Measurements from ENCODE around the gene PARP2.
A peak's percentile ranks its signal among the peaks of the same experiment; 100 is the strongest.

PARP2 gene

DNA sequence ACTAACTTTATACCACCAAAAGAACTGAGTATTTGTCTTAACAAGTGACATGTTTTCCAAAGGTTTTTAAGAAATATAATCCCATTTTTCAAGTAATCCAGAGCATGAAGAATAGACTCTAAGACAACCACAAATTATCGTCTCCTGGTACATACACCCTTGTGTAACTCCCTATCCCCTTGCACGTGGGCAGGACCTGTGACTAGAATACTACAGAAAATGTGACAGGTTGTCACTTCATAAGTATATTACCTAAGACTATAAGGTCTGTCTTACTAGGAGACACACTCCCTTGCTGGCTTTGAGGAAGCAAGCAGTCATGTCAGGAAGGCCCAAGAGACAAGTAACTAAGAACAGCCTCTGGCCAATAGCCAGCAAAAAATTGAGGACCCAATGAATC, 29.4 kb upstream of the PARP2 start:
- H3K4me2 ChIP-seq (ENCODE audit: low read depth, low read length, poor library complexity, severe bottlenecking) = no peak overlapping the region
- peaks cover 59% of the 10 kb centered on the region; the same call in 1 of the 2 replicates for H3K36me3 ChIP-seq (ENCODE audit: insufficient read depth, low read length)
- H4K20me1 ChIP-seq (ENCODE audit: insufficient read depth, low read length, poor library complexity, severe bottlenecking) = no peaks in the 10 kb centered on the region
- no peak overlapping the region for H3K9ac ChIP-seq (ENCODE audit: low read depth, low read length, poor library complexity, severe bottlenecking)
- no peak for TF ChIP-seq EZH2phosphoT487 (IDR thresholded peaks at IDR 0.05; ENCODE audit: borderline replicate concordance)
- TF ChIP-seq, protein P1, sequence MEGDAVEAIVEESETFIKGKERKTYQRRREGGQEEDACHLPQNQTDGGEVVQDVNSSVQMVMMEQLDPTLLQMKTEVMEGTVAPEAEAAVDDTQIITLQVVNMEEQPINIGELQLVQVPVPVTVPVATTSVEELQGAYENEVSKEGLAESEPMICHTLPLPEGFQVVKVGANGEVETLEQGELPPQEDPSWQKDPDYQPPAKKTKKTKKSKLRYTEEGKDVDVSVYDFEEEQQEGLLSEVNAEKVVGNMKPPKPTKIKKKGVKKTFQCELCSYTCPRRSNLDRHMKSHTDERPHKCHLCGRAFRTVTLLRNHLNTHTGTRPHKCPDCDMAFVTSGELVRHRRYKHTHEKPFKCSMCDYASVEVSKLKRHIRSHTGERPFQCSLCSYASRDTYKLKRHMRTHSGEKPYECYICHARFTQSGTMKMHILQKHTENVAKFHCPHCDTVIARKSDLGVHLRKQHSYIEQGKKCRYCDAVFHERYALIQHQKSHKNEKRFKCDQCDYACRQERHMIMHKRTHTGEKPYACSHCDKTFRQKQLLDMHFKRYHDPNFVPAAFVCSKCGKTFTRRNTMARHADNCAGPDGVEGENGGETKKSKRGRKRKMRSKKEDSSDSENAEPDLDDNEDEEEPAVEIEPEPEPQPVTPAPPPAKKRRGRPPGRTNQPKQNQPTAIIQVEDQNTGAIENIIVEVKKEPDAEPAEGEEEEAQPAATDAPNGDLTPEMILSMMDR (conservative IDR thresholded peaks at IDR 0.05; ENCODE audit: low read length) = no peak
- no peaks in the 10 kb centered on the region for H3K9me2 ChIP-seq (replicated peaks; ENCODE audit: low read depth, low read length)
- no peak overlapping the region for H2AFZ ChIP-seq (ENCODE audit: low read length)
- no peak overlapping the region for H3K4me3 ChIP-seq (ENCODE audit: low read length, poor library complexity, severe bottlenecking)
- no peaks in the 10 kb centered on the region for H3K79me2 ChIP-seq (ENCODE audit: insufficient read depth, low read length)
- no peaks in the 10 kb centered on the region for H3K4me1 ChIP-seq (ENCODE audit: insufficient read depth, low read length, poor library complexity, severe bottlenecking)
- H3F3A ChIP-seq (ENCODE audit: low read depth) = no peaks in the 10 kb centered on the region
- H3K27me3 ChIP-seq (ENCODE audit: insufficient read depth, low read length, poor library complexity, severe bottlenecking) = no peaks in the 10 kb centered on the region
- H3K9me3 ChIP-seq (ENCODE audit: insufficient read depth, low read depth, low read length) = no peaks in the 10 kb centered on the region

DNA sequence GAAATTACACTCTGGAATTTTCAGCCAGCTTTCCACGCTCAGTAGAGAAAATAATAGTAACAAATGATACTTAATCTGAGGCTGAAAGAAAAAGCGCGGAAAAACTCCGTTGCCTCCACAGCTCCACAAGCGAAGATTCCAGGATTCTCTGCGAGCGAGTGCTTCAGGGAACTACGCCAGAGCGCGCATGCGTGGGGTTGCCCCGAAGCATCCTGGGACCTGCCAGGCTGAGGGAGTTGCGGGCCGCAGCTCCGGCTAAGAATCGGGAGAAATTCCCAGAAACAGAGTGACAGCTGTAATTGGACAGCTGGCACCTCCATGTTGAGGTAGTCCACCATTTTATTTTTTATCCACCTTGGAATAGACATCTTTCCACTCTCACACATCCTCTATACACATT, 25.7 kb upstream of the PARP2 start:
- Histone ChIP-seq H3K79me2 (ENCODE audit: insufficient read depth, low read length) (0 out of 2 replicates have a peak, but pooled peaks cover 5% of the 10 kb centered on the region), H3K4me2 (ENCODE audit: low read depth, low read length, poor library complexity, severe bottlenecking) (no peak overlapping the region), H3K27me3 (ENCODE audit: insufficient read depth, low read length, poor library complexity, severe bottlenecking) (no peaks in the 10 kb centered on the region), H2AFZ (ENCODE audit: low read length) (no peak overlapping the region), H3K36me3 (ENCODE audit: insufficient read depth, low read length) (peaks cover 70% of the 10 kb centered on the region; the same call in 1 of the 2 replicates), H3K9me3 (ENCODE audit: insufficient read depth, low read depth, low read length) (no peaks in the 10 kb centered on the region), H3K4me1 (ENCODE audit: insufficient read depth, low read length, poor library complexity, severe bottlenecking) (no peaks in the 10 kb centered on the region), H3K9ac (ENCODE audit: low read depth, low read length, poor library complexity, severe bottlenecking) (no peak overlapping the region), H3K4me3 (ENCODE audit: low read length, poor library complexity, severe bottlenecking) (no peak overlapping the region), H4K20me1 (ENCODE audit: insufficient read depth, low read length, poor library complexity, severe bottlenecking) (no peaks in the 10 kb centered on the region), H3F3A (ENCODE audit: low read depth) (no peaks in the 10 kb centered on the region), H3K9me2 (replicated peaks; ENCODE audit: low read depth, low read length) (no peaks in the 10 kb centered on the region)
- TF ChIP-seq EZH2phosphoT487 (IDR thresholded peaks at IDR 0.05; ENCODE audit: borderline replicate concordance) = no peak
- TF ChIP-seq, protein P1 (conservative IDR thresholded peaks at IDR 0.05; ENCODE audit: low read length) = no peak

DNA sequence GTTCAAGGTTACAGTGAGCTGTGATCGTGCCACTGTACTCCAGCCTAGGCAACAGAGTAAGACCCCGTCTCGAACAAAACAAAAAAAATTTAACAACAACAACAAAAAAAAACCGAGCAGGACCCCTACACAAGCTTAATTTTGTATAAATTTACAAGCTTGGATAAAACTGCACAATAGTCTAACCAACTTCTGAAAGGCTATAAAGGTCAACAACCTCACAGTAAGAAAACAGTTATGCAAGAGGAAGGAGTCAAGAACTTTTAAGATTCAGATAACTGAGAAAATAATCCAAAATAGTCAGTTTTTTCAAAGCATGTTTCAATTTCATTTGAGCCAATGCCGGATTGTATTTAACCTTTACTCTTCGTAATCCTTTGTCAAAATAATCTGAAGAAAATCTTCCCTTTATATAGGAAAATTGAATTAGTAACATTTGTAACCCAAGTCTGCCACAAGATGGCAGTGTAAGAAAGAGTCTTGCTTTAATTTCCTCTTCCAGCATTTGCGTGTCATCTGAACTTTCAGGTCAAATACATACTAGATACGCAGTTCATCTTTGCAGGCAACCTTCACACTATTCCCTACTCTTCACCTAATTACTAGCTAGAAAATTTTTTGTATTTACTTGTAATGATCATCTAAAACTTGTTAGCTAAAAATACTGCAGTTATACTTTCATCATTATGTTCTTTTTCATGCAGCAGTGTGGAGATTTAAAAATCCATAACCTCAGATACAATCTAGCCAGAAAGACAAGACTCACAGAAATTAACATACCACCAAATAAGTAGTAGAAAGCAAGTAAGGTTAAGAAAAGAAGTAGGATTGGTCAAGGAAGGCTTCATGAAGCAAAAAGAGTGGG, 16.2 kb upstream of the PARP2 start:
- H3K4me2 ChIP-seq (ENCODE audit: low read depth, low read length, poor library complexity, severe bottlenecking) = peak overlapping the region; percentile 88
- TF ChIP-seq, protein P1 (conservative IDR thresholded peaks at IDR 0.05; ENCODE audit: low read length) = peak; percentile 86
- no peak for TF ChIP-seq EZH2phosphoT487 (IDR thresholded peaks at IDR 0.05; ENCODE audit: borderline replicate concordance)
- H4K20me1 ChIP-seq (ENCODE audit: insufficient read depth, low read length, poor library complexity, severe bottlenecking) = peaks cover 42% of the 10 kb centered on the region
- H3K27me3 ChIP-seq (ENCODE audit: insufficient read depth, low read length, poor library complexity, severe bottlenecking) = no peaks in the 10 kb centered on the region
- no peaks in the 10 kb centered on the region for H3K9me2 ChIP-seq (replicated peaks; ENCODE audit: low read depth, low read length)
- H3K4me3 ChIP-seq (ENCODE audit: low read length, poor library complexity, severe bottlenecking) = peak overlapping the region; percentile 27
- H3K9ac ChIP-seq (ENCODE audit: low read depth, low read length, poor library complexity, severe bottlenecking) = peak overlapping the region; percentile 25
- H3K9me3 ChIP-seq (ENCODE audit: insufficient read depth, low read depth, low read length) = no peaks in the 10 kb centered on the region
- no peak overlapping the region for H2AFZ ChIP-seq (ENCODE audit: low read length)
- H3K4me1 ChIP-seq (ENCODE audit: insufficient read depth, low read length, poor library complexity, severe bottlenecking) = peaks cover 35% of the 10 kb centered on the region
- peaks cover 15% of the 10 kb centered on the region; the same call in 1 of the 2 replicates for H3F3A ChIP-seq (ENCODE audit: low read depth)
- peaks cover 27% of the 10 kb centered on the region for H3K36me3 ChIP-seq (ENCODE audit: insufficient read depth, low read length)
- H3K79me2 ChIP-seq (ENCODE audit: insufficient read depth, low read length) = peaks cover 72% of the 10 kb centered on the region
